ENCODE results near the gene WWOX. TPM values are rescaled to one million over a fixed set of nuclear protein-coding genes. Genes with fewer than 3 reads are reported as not detected.

The WWOX gene
- total RNA-seq, 1 donor from 2014 or later = 7.3 TPM

- TF ChIP-seq CTCF (IDR thresholded peaks at IDR 0.05; ENCODE audit: insufficient read depth, low read depth, low read length) = no peak
- no peak for TF ChIP-seq EZH2 (IDR thresholded peaks at IDR 0.05; ENCODE audit: insufficient read depth, low read length)
- Histone ChIP-seq H3K27me3 (ENCODE audit: insufficient read depth, low read length) (no peaks in the 10 kb centered on the region), H3K9me3 (ENCODE audit: insufficient read depth, low read depth, low read length) (no peaks in the 10 kb centered on the region), H3K9ac (ENCODE audit: low read length) (no peak overlapping the region), H3K27ac (ENCODE audit: low read depth, low read length) (no peak overlapping the region), H4K20me1 (ENCODE audit: insufficient read depth, low read length) (no peaks in the 10 kb centered on the region), H3K36me3 (ENCODE audit: insufficient read depth, low read length) (no peaks in the 10 kb centered on the region), H3K4me1 (ENCODE audit: insufficient read depth, low read length) (no peaks in the 10 kb centered on the region), H2AFZ (ENCODE audit: low read depth, low read length) (no peak overlapping the region), H3K4me2 (ENCODE audit: low read length) (no peak overlapping the region), H3K79me2 (ENCODE audit: insufficient read depth, low read length) (no peaks in the 10 kb centered on the region), H3K4me3 (ENCODE audit: insufficient read depth, low read depth, low read length) (no peak overlapping the region)
- Mint-ChIP-seq H3K4me1 (ENCODE audit: low read depth, unreplicated experiment) (no peaks in the 10 kb centered on the region), H3K27ac (ENCODE audit: unreplicated experiment) (no peak overlapping the region), H3K4me3 (ENCODE audit: unreplicated experiment) (no peak overlapping the region), H3K27me3 (ENCODE audit: low read depth, unreplicated experiment) (peaks cover 5% of the 10 kb centered on the region), H3K36me3 (ENCODE audit: low read depth, unreplicated experiment) (no peaks in the 10 kb centered on the region), H3K9me3 (ENCODE audit: unreplicated experiment) (no peaks in the 10 kb centered on the region)
- DNase-seq (ENCODE audit: low read depth) = no peak
- FAIRE-seq = no peak
Measured at GRCh38 chr16:78871241-78871640, 771.8 kb downstream of the WWOX start.

DNA sequence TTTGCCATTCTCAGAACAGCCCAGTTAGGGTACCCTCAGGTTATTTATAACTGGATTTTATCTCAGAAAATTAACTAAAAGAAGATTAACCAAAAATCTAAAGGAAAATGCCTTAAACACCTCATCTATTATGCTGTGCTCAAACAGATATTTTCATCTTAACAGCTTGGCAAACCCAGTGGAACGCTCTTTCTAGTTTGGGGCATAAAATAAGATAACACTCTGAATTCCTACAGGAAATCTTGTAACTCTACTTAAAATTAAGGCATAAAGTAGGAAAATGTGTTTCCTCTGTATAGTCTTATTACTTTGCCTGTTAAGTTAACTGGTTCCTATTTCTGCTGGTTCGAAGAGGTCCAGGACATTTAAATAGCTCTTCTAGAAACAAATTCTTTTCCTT, 777.2 kb downstream of the WWOX start:
- no peak overlapping the region for H2AFZ ChIP-seq (ENCODE audit: low read depth, low read length)
- no peak for FAIRE-seq
- H3K9ac ChIP-seq (ENCODE audit: low read length) = no peak overlapping the region
- H4K20me1 ChIP-seq (ENCODE audit: insufficient read depth, low read length) = no peaks in the 10 kb centered on the region
- H3K9me3 ChIP-seq (ENCODE audit: insufficient read depth, low read depth, low read length) = no peaks in the 10 kb centered on the region
- H3K4me1 ChIP-seq (ENCODE audit: insufficient read depth, low read length) = no peaks in the 10 kb centered on the region
- no peak overlapping the region for H3K27ac ChIP-seq (ENCODE audit: low read depth, low read length)
- no peaks in the 10 kb centered on the region for H3K27me3 Mint-ChIP-seq (ENCODE audit: low read depth, unreplicated experiment)
- no peak overlapping the region for H3K27ac Mint-ChIP-seq (ENCODE audit: unreplicated experiment)
- no peak overlapping the region for H3K4me3 ChIP-seq (ENCODE audit: insufficient read depth, low read depth, low read length)
- no peaks in the 10 kb centered on the region for H3K4me1 Mint-ChIP-seq (ENCODE audit: low read depth, unreplicated experiment)
- no peak for DNase-seq (ENCODE audit: low read depth)
- H3K27me3 ChIP-seq (ENCODE audit: insufficient read depth, low read length) = no peaks in the 10 kb centered on the region
- no peaks in the 10 kb centered on the region for H3K9me3 Mint-ChIP-seq (ENCODE audit: unreplicated experiment)
- H3K79me2 ChIP-seq (ENCODE audit: insufficient read depth, low read length) = no peaks in the 10 kb centered on the region
- TF ChIP-seq CTCF (IDR thresholded peaks at IDR 0.05; ENCODE audit: insufficient read depth, low read depth, low read length) = no peak
- no peak for TF ChIP-seq EZH2 (IDR thresholded peaks at IDR 0.05; ENCODE audit: insufficient read depth, low read length)
- H3K36me3 ChIP-seq (ENCODE audit: insufficient read depth, low read length) = no peaks in the 10 kb centered on the region
- no peak overlapping the region for H3K4me2 ChIP-seq (ENCODE audit: low read length)
- H3K36me3 Mint-ChIP-seq (ENCODE audit: low read depth, unreplicated experiment) = no peaks in the 10 kb centered on the region
- H3K4me3 Mint-ChIP-seq (ENCODE audit: unreplicated experiment) = no peak overlapping the region

GRCh38 chr16:78877114-78877655, 777.7 kb downstream of the WWOX start:
- no peak for DNase-seq (ENCODE audit: low read depth)
- Histone ChIP-seq H3K4me2 (ENCODE audit: low read length) (no peak overlapping the region), H4K20me1 (ENCODE audit: insufficient read depth, low read length) (no peaks in the 10 kb centered on the region), H3K36me3 (ENCODE audit: insufficient read depth, low read length) (no peaks in the 10 kb centered on the region), H3K27ac (ENCODE audit: low read depth, low read length) (no peak overlapping the region), H3K27me3 (ENCODE audit: insufficient read depth, low read length) (no peaks in the 10 kb centered on the region), H3K9me3 (ENCODE audit: insufficient read depth, low read depth, low read length) (no peaks in the 10 kb centered on the region), H3K79me2 (ENCODE audit: insufficient read depth, low read length) (no peaks in the 10 kb centered on the region), H3K4me3 (ENCODE audit: insufficient read depth, low read depth, low read length) (no peak overlapping the region), H3K9ac (ENCODE audit: low read length) (no peak overlapping the region), H3K4me1 (ENCODE audit: insufficient read depth, low read length) (no peaks in the 10 kb centered on the region), H2AFZ (ENCODE audit: low read depth, low read length) (no peak overlapping the region)
- Mint-ChIP-seq H3K4me3 (ENCODE audit: unreplicated experiment) (no peak overlapping the region), H3K27me3 (ENCODE audit: low read depth, unreplicated experiment) (no peaks in the 10 kb centered on the region), H3K4me1 (ENCODE audit: low read depth, unreplicated experiment) (no peaks in the 10 kb centered on the region), H3K27ac (ENCODE audit: unreplicated experiment) (no peak overlapping the region), H3K36me3 (ENCODE audit: low read depth, unreplicated experiment) (no peaks in the 10 kb centered on the region), H3K9me3 (ENCODE audit: unreplicated experiment) (no peaks in the 10 kb centered on the region)
- TF ChIP-seq CTCF (IDR thresholded peaks at IDR 0.05; ENCODE audit: insufficient read depth, low read depth, low read length) = no peak
- TF ChIP-seq EZH2 (IDR thresholded peaks at IDR 0.05; ENCODE audit: insufficient read depth, low read length) = no peak
- no peak for FAIRE-seq
